Measurements from ENCODE around the gene UBE2M.

Gene UBE2M

GRCh38 chr19:58575183-58576041 is 17.0 kb upstream of the UBE2M start:
- H3K9ac ChIP-seq (ENCODE audit: low read length): peak overlapping the region; percentile 61
- H3K79me2 ChIP-seq (ENCODE audit: insufficient read depth, low read length): no peaks in the 10 kb centered on the region
- H3K9me3 ChIP-seq (ENCODE audit: low read length): no peaks in the 10 kb centered on the region
- TF ChIP-seq CTCF (IDR thresholded peaks at IDR 0.05; ENCODE audit: low read length) (no peak), EZH2 (IDR thresholded peaks at IDR 0.05; ENCODE audit: borderline replicate concordance, low read length) (no peak)
- peaks cover 9% of the 10 kb centered on the region; the same call in 1 of the 2 replicates for H3K36me3 ChIP-seq (ENCODE audit: insufficient read depth, low read length)
- H3K4me2 ChIP-seq (ENCODE audit: low read length): peak overlapping the region; percentile 86
- H3K27me3 ChIP-seq (ENCODE audit: insufficient read depth, low read length): no peaks in the 10 kb centered on the region
- H3F3A ChIP-seq (ENCODE audit: insufficient read depth, low read length): peaks cover 9% of the 10 kb centered on the region; the same call in 1 of the 2 replicates
- H3K27ac ChIP-seq (ENCODE audit: low read depth, low read length, poor library complexity, severe bottlenecking): peak overlapping the region; percentile 50
- H4K20me1 ChIP-seq (ENCODE audit: insufficient read depth, low read length): no peaks in the 10 kb centered on the region
- H3K9me2 ChIP-seq (ENCODE audit: low read depth, low read length): no peaks in the 10 kb centered on the region
- peaks cover 41% of the 10 kb centered on the region for H3K4me1 ChIP-seq (ENCODE audit: insufficient read depth, low read length, severe bottlenecking)
- no peak overlapping the region for H2AFZ ChIP-seq (ENCODE audit: low read length)
- peak overlapping the region; percentile 65 for H3K4me3 ChIP-seq (ENCODE audit: low read depth, low read length, poor library complexity, severe bottlenecking)

GRCh38 chr19:58573658-58574164 is 15.3 kb upstream of the UBE2M start:
- Histone ChIP-seq H3K9me3 (ENCODE audit: low read length) (no peaks in the 10 kb centered on the region), H3K9ac (ENCODE audit: low read length) (peak overlapping the region; percentile 61), H3K36me3 (ENCODE audit: insufficient read depth, low read length) (peaks cover 17% of the 10 kb centered on the region; the same call in 1 of the 2 replicates), H3K9me2 (ENCODE audit: low read depth, low read length) (no peaks in the 10 kb centered on the region), H3K27ac (ENCODE audit: low read depth, low read length, poor library complexity, severe bottlenecking) (peak overlapping the region; percentile 90), H4K20me1 (ENCODE audit: insufficient read depth, low read length) (no peaks in the 10 kb centered on the region), H3K4me3 (ENCODE audit: low read depth, low read length, poor library complexity, severe bottlenecking) (peak overlapping the region; percentile 65), H3K4me2 (ENCODE audit: low read length) (peak overlapping the region; percentile 86), H3F3A (ENCODE audit: insufficient read depth, low read length) (peaks cover 5% of the 10 kb centered on the region; the same call in 1 of the 2 replicates), H2AFZ (ENCODE audit: low read length) (no peak overlapping the region), H3K27me3 (ENCODE audit: insufficient read depth, low read length) (no peaks in the 10 kb centered on the region), H3K79me2 (ENCODE audit: insufficient read depth, low read length) (no peaks in the 10 kb centered on the region), H3K4me1 (ENCODE audit: insufficient read depth, low read length, severe bottlenecking) (peaks cover 38% of the 10 kb centered on the region)
- TF ChIP-seq EZH2 (IDR thresholded peaks at IDR 0.05; ENCODE audit: borderline replicate concordance, low read length) (no peak), CTCF (IDR thresholded peaks at IDR 0.05; ENCODE audit: low read length) (no peak)

- H3K4me1 ChIP-seq (ENCODE audit: insufficient read depth, low read length, severe bottlenecking): peaks cover 31% of the 10 kb centered on the region
Measured at GRCh38 chr19:58572818-58573657, 14.6 kb upstream of the UBE2M start, which contains the start of gene MZF1. Gene MZF1 (minus strand): TSS chr19:58573335. CDS start chr19:58571389, 1,946 bp downstream.

More at GRCh38 chr19:58572818-58573657, 14.6 kb upstream of the UBE2M start, which contains the start of gene MZF1:
- H3K27ac ChIP-seq (ENCODE audit: low read depth, low read length, poor library complexity, severe bottlenecking): peak within 1 kb of the TSS; percentile 90
- peak within 1 kb of the TSS; percentile 76 for H3K9ac ChIP-seq (ENCODE audit: low read length)
- H3K79me2 ChIP-seq (ENCODE audit: insufficient read depth, low read length): no peaks in the 10 kb centered on the region
- peaks cover 17% of the 10 kb centered on the region; the same call in 1 of the 2 replicates for H3K36me3 ChIP-seq (ENCODE audit: insufficient read depth, low read length)
- H3F3A ChIP-seq (ENCODE audit: insufficient read depth, low read length): peaks cover 5% of the 10 kb centered on the region; the same call in 1 of the 2 replicates
- H4K20me1 ChIP-seq (ENCODE audit: insufficient read depth, low read length): no peaks in the 10 kb centered on the region
- peak within 1 kb of the TSS; percentile 65 for H3K4me3 ChIP-seq (ENCODE audit: low read depth, low read length, poor library complexity, severe bottlenecking)
- no peaks in the 10 kb centered on the region for H3K27me3 ChIP-seq (ENCODE audit: insufficient read depth, low read length)
- H3K4me2 ChIP-seq (ENCODE audit: low read length): peak within 1 kb of the TSS; percentile 86
- TF ChIP-seq EZH2 (IDR thresholded peaks at IDR 0.05; ENCODE audit: borderline replicate concordance, low read length): no peak
- no peak; the same call in 1 of the 2 replicates for TF ChIP-seq CTCF (IDR thresholded peaks at IDR 0.05; ENCODE audit: low read length)
- H2AFZ ChIP-seq (ENCODE audit: low read length): no peak within 1 kb of the TSS
- H3K9me3 ChIP-seq (ENCODE audit: low read length): no peaks in the 10 kb centered on the region
- H3K9me2 ChIP-seq (ENCODE audit: low read depth, low read length): no peaks in the 10 kb centered on the region

All from OCI-LY1 (cell line).